HG02623 (cell line): ENCODE results near the gene CYTH4.

Experiments used
- ATAC-seq: cut with Tn5 transposase; IDR thresholded peaks from one replicate; pipeline ENCODE4 v1.9.1; 2021; ENCODE audit warnings: moderate library complexity; ENCODE audit not compliant: unreplicated experiment

CYTH4 gene

DNA sequence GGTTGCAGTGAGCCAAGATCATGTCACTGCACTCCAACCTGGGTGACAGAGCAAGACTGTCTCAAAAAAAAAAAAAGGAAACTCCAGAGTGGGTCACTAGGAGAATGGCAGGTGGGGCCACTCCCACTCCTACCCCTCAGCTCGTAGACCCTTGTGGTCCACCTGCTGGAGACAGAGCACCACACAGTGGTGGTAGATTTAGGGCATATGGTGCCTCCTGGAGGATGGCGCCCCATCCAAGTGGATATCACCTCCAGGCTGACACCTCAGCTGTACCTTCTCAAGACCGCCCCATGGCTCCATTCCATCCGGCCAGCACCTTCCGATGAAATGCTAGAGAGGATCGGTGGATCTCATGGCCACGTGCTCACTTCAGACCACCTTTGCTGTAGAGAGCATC lies 6.2 kb downstream of the CYTH4 start:
- ATAC-seq, result no peak

DNA sequence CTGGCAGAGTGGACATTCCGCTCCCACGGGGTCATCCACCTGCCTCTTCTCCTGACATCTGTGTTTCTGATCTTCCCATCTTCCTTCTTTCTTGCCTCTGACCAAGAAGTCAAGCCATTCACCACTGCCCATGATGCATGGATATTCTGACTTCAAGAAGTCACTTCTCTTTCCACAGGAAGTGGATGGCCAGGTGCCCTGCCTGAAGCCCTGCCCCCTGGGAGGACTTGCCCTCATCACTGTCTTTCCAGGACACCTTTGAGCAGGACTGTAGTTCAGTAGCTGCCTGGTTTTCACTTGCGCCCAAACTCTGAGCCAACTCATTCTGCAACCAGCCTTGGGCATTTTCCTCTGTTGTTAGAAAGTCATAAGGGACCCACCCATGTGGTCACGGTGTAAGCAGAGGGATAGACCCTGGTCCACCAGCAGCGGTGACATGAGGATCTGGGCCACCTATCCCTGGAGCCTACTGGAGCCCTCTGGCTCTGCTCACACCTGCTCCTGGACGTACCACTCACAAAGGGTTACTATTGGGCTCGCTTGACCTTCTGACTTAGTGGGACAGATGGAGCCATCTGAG lies 6.9 kb downstream of the CYTH4 start:
- no peak for ATAC-seq

DNA sequence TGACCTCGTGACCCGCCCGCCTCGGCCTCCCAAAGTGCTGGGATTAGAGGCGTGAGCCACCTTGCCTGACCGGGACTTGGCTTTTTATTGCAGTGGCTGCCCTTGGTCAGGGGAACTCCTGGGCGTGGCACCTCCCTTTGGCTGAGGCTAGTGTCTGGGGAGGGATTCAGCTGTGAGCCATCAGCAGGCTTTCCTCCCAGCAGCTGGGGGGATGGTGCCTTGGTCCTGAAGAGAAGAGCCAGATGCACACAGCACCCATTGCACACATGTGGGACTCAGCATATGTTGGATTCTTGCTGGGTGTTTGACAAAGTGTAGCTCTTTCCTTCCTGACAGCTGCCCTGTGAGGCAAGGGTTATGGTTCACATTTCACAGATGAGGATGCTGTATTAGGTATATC lies 8.4 kb downstream of the CYTH4 start:
- ATAC-seq, result no peak

DNA sequence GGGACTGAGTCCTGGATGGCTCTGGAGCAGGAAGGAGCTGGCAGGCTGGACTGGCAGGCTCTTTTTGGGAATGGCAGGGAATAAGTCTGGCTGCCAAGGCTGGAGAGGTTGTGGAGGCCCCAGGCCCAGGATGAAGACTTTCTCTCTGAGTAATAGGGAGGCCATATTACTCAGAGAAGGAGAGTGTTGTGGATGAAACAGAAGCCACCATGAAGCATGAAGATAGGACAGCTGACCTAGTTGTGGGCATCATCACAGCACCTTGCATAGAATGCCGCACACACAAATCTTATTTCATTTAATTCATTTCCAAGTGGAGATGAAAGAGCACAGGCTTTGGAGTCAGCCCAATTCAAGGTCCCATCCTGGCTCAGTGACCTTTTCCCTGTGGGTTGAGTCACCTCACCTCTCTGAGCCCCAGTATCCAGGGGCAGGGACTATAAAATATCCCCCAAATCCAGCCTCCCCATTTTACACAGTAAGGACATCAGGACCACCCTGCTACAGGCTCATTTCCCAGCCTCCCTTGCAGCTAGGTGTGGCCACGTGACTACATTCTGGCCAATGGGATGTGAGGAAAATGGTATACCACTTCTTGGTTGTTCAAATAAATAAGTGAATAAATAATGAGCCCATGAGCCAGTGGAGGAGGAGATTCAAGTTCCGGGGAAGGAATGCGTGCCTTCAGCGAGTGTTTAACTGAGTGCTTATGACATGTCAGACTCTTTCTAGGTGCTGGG lies 9.4 kb downstream of the CYTH4 start:
- ATAC-seq, result no peak

DNA sequence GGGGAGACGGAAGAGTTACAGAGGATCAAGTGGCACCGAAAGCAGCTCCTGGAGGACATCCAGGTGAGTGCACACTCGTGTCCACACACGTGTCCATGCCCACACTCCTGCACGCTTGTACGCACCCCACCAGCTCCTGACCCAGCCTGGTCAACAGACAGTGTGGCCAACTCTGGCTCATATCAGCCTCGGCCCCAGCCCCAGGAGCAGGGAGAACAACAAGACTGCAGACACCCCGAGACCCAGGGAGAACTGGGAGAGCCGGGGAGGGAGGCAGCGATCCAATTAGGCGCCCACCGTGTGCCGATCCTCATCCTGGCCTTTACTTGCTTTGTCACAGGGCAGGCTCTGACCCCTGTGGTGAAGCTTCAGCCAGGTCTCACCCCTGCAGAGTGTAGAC lies 10.3 kb downstream of the CYTH4 start:
- no peak for ATAC-seq

DNA sequence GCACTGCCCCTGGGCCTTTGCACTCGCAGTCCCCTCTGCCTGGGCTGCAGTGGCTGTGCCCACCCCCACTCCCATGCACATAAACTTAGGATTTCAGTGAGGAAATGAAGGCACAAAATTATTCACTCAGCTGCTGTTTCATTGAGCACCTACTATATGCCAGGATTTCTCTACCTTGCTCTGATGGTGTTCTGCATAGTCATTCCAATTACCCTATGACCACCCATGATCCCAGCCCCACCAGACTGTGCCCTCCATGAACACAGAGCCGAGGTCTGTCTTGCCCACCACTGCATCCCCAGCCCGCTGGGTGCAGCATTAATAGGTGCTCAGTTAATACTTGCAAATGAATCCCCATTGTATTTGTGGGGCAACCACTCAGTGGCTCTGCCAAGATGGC lies 10.9 kb downstream of the CYTH4 start:
- ATAC-seq, result no peak

DNA sequence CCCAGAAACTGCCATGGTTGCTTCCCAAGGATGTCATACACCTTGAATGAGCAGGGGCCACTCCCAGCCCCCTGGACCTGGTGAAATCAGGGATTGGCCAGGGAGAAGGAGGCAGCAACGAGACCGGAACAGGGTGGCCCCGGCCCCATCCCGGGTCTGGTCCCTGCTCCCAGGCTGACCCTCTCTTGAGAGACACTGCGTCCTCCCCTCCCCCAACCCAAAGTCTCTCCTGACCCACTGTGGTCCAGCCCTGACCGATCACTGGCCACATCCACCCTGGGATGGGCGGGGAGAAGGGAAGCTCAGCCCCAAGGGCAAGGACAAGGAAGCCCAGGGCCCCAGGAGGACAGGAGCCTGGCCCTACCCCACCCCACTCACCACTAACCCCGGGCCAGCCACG lies 12.4 kb downstream of the CYTH4 start:
- no peak for ATAC-seq

DNA sequence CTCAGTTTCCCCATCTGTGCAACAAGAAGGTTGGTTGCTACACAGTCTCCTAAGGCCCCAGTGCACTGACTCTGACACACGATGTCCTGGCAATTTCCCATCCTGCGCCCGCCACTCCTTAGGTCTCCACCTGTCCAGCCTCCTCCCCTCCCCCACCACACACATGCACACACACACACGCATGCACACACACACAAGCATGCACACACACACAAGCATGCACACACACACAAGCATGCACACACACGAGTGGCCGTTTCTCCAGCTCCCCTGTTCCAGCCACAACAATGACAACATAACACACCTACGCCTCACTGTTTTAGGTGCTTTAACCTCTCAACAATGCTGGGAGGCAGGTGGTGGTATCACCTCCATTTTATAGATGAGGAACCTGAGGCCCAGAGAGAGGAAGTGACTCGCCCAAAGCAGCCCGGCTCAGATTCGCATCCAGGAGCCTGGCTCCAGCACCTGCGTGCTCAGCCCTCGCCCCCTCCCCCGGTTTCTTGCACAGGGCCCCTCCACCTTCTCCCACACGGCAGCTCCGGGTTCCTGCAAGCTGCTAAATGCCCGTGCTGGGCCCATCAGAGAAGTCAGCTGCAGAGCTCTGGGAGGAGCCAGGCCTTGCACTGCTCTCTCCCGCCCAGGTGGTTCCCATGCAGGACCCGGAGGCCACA lies 13.0 kb downstream of the CYTH4 start:
- no peak for ATAC-seq

DNA sequence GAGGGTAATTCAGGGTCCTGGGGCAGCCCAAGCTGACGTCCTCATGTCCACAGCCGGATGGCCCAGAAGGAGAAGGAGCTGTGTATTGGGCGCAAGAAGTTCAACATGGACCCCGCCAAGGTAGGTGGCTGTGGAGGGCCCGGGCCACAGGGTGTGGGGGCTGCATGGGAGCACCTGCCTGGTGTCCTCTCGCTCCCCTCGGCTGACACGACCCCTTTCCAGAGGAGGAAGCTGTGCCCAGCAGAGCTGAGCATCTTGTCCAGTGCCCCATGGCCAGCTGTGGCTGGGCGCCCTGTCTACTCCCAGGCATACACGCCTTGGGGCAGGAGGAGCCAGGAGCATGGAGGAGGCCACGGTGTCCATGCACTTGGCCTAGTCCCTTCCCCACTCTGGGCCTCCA lies 13.6 kb downstream of the CYTH4 start:
- no peak for ATAC-seq

DNA sequence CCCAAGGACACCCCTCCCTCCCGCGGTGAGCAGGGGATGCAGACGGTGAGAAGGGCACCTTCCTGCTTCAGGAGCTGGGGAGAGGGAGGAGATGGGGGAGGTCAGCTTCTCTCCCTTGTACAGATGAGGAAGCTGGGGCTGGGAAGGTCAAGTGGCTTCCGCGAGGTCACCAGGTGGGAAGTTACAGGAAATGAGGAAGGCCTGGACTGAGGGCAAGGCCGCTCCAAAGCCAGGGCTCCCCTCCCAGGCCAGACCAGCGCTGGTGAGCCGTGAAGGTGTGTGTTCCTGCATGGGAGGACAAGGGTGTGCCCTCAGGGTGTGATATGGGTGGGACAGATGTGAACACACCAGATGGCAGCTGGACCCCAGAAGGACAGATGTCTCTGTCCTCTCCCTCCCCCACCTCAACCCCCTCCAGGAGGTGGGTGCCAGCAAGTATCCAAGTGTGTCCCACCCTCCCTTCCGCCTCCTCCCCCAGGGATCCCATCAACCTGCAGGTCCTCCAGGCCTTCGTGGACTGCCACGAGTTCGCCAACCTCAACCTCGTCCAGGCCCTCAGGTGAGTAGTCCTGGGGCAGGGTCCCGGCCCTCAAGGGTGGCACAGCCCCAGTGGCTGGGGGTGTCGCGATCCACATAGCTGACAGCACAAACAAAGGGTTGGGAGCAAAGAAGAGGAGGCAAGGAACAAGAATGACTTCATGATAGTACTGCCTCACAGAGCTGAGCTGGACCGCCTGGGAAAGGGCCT lies 16.6 kb downstream of the CYTH4 start:
- no peak for ATAC-seq

DNA sequence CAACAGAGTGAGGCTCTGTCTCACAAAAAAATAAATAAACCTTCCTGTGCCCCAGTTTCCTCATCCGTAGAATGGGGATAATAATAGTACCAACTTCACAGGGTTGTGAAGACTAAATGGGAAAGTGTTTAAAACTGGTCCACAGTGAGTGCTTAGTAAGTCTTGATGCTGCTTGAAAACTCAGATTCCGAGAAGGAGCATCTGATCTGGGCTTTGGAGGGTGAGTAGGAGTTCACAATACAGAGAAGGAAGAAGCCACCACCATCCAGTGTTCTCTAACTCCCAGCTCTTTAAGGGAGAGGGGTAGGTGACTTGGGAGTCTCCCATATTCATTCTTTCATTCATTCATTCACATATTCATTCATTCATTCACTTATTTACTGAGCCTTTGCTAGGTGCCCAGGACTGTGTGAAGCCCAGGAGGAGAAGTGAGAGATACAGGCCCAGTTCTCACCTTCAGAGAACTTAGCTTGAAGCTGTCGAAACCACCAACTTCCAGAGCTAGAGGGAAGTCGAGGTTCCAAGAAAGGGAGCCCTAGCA lies 17.7 kb downstream of the CYTH4 start:
- ATAC-seq, result no peak

DNA sequence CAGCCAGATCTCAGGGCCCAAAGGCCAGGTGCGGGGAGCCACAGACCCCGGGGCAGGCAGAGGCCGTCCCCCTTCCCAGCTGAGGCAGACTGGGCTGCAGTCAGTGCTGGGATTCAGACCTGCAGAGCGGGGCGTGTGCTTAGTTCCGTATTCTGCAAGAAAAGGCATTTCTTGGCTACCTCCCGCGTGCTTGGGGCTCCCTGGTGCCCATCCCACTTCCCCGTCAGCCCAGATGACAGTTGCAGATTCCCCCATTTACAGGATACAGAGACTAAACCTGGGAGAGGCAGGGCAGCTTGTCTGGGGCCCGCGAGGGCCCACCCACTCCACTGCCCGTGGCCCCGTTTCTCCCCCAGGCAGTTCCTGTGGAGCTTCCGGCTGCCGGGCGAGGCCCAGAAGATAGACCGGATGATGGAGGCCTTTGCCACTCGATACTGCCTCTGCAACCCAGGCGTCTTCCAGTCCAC lies 18.3 kb downstream of the CYTH4 start:
- ATAC-seq, result no peak

DNA sequence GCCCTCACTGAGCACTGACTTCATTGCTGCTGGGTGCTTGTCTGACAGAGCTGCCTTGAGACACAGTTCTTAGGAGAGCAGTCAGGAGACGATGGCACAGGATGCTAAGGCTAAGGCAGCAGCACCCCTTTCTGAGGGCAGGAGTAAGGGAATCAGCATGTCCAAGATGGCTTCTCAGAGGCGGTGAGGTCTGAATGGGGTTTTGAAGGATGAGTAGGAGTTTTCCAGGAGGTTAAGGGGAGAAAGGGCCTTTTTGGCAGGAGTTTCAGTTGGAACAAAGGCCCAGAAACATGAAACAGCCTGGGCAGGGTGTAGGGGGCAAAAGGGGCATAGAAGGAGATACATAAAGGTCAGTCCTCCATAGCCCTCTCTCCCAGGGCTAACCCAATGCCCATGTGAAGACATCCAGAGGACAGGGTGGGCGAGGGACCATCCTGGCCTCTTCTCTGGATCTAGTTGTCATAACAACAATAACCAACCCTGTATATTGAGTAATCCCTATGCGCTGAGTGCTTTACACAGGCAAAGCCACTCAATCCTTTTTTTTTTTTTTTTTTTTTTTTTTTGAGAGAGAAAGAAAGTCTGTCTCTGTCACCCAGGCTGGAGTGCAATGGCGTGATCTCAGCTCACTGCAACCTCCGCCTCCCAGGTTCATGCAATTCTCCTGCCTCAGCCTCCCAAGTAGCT lies 19.0 kb downstream of the CYTH4 start:
- ATAC-seq, result no peak

DNA sequence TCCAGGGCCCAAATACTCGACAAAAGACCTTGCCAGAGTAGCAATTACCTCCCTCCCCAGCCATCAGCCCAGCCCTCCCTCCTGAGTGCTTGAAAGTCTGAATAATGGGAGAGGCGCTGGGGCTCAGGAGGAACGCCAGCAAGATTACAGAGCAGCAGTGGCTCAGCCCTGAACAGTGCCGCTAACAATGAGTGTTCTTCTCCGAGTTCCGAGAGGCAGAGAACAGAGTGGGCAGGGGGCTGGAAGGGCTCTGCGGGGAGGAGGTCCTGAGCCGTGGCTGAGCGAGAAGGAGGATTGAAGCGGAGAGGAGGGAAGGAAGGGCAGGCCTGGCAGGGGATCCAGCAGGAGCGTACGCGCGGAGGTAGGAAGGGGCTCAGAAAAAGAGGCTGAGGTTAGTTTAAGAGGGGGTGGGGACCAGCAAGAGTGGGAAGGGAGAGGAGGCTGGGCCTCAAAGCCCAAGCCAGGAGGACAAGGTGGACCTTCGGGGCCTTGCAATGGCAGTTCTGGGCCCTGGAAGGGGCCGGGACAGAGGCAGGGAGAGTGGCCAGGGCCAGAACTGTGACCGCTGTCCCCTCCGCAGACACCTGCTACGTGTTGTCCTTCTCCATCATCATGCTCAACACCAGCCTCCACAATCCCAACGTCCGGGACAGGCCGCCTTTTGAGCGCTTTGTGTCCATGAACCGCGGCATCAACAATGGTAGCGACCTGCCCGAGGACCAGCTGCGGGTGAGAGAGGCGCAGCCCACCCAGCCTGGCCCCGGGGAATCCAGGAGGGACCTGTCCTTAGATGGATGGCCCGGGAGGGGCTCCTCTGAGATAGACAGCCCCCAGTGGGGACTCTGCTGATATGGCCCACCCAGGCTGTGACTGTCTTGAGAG lies 20.6 kb downstream of the CYTH4 start:
- no peak for ATAC-seq

DNA sequence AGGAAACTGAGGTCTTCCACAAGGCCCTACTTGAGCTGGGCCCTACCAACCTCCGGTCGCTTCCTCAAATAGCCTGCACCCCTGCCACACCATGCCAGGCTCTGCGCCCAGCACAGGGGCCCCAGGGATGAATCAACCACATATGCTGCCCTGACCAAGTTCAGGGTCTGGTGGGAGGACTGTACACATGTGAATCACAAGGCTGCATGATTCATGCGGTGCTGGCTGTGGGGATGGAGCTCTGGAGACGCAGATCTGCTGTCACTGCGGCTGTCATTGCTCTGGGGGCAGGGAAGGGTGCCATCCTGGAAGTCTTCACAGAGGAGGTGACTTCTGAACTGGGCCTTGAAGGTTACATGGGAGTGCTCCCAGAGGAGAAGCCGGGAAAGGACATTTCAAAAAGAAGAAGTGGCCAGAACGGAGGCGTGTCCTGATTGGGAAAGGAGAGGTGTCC lies 21.5 kb downstream of the CYTH4 start:
- no peak for ATAC-seq

DNA sequence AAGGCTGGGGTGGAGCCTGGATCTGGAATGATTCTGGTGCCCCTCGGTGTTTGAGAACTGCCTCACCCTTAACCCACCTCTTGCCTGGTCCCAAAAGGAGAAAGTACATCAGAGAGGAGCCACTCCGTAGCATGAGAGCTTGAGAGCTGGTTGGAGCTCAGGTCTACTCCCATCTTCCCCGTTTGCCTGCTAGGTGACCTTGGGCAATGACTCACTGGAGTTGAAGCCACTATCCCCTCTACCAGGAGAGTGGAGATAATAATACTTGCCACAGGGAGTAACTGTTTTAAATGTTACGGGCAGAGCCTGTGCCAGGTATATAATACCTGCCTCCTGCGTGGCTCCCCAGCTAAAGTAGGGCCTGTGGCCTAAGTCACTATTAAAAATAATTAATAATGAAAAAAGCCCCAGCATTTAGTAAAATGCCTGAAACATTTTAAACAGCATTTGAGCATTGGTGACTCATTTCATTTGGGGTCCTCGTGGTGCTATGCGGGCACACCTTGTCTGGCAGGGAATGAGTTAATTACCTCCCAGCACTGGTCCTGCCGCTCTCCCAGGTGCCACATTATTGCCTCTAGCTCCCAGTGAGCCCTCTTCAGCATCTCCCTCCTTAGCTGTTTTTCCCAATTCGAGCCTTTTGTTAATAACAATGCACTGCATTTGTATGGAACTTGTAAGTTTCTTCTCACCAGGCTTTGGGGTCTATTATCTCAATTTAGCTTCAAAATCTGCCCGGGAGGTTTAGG lies 22.5 kb downstream of the CYTH4 start:
- no peak for ATAC-seq

DNA sequence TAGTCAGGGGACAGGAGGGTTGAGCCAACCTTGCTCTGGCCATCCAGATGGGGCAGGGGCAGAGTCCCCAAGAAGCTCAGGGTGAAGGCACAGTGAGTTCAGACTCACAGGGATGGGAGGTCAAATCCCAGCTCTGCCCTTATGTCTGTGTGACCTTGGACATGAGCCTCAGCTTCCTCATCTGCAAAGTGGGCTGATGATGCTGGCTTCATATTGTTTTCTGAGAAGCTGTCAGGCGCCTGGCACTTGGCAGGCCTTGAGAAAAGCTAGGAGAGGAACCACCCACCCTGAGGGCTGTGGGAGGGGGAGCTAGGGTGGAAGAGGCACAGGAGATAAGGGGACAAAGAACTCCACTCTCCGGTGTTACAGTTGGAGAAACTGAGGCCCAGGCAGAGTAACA lies 23.6 kb downstream of the CYTH4 start:
- no peak for ATAC-seq

DNA sequence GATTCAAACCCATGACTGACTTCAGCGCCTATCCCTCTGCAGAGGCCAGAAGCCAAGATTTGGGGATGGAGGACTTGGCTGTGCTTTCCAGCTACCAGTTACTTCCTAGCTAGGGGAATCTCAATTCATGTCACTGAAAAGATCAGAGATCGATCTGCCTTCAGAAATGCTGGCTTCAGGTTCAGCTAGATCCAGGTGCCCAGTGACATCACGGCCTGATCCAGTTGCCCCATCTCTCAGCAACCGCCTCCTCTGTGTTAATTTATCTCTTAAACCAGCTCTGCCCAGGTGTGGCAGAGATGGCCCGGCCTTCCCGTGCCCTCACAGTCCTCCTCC lies 24.2 kb downstream of the CYTH4 start:
- no peak for ATAC-seq
